ENCODE results near the gene ENPP6.

GRCh38 chr4:184153781-184154180 lies 63.9 kb downstream of the ENPP6 start:
- no peak for TF ChIP-seq RAD21 (IDR thresholded peaks at IDR 0.05; ENCODE audit: low read depth)
- TF ChIP-seq TAF1 (IDR thresholded peaks at IDR 0.05; ENCODE audit: low read depth): no peak
- TF ChIP-seq EP300 (IDR thresholded peaks at IDR 0.05; ENCODE audit: borderline replicate concordance): no peak
- TF ChIP-seq MAX (IDR thresholded peaks at IDR 0.05): no peak
